ENCODE measurements around the gene DTNB.

DTNB gene

GRCh38 chr2:25470806-25471205 lies 202.6 kb downstream of the DTNB start:
- H3K4me3 ChIP-seq (ENCODE audit: low read depth, low read length) = no peak overlapping the region
- no peak for TF ChIP-seq CTCF (IDR thresholded peaks at IDR 0.05; ENCODE audit: control insufficient read depth, extremely low read depth, insufficient read depth)
- no peak for DNase-seq (ENCODE audit: low read depth)

- peak; percentile 26 for DNase-seq (ENCODE audit: low read depth)
- no peak overlapping the region for H3K4me3 ChIP-seq (ENCODE audit: low read depth, low read length)
- TF ChIP-seq CTCF (IDR thresholded peaks at IDR 0.05; ENCODE audit: control insufficient read depth, extremely low read depth, insufficient read depth) = no peak
Measured at GRCh38 chr2:25467743-25468142, 205.6 kb downstream of the DTNB start.

- TF ChIP-seq CTCF (IDR thresholded peaks at IDR 0.05; ENCODE audit: control insufficient read depth, extremely low read depth, insufficient read depth) = no peak
- no peak for DNase-seq (ENCODE audit: low read depth)
- H3K4me3 ChIP-seq (ENCODE audit: low read depth, low read length) = no peak overlapping the region
Measured at GRCh38 chr2:25462021-25462420, 211.4 kb downstream of the DTNB start.

- no peak overlapping the region for H3K4me3 ChIP-seq (ENCODE audit: low read depth, low read length)
- no peak for TF ChIP-seq CTCF (IDR thresholded peaks at IDR 0.05; ENCODE audit: control insufficient read depth, extremely low read depth, insufficient read depth)
- no peak for DNase-seq (ENCODE audit: low read depth)
Measured at GRCh38 chr2:25460261-25460905, 213.0 kb downstream of the DTNB start.

- DNase-seq (ENCODE audit: low read depth) = no peak
- H3K4me3 ChIP-seq (ENCODE audit: low read depth, low read length) = no peak overlapping the region
Measured at GRCh38 chr2:25454824-25455611, 218.4 kb downstream of the DTNB start.

GRCh38 chr2:25453199-25453905 lies 220.0 kb downstream of the DTNB start:
- no peak for TF ChIP-seq CTCF (IDR thresholded peaks at IDR 0.05; ENCODE audit: control insufficient read depth, extremely low read depth, insufficient read depth)
- DNase-seq (ENCODE audit: low read depth) = no peak
- H3K4me3 ChIP-seq (ENCODE audit: low read depth, low read length) = no peak overlapping the region

More at GRCh38 chr2:25454824-25455611, 218.4 kb downstream of the DTNB start:
- TF ChIP-seq CTCF (IDR thresholded peaks at IDR 0.05; ENCODE audit: control insufficient read depth, extremely low read depth, insufficient read depth) = no peak

Measured in LNCaP clone FGC (cell line).